Measurements from ENCODE around the gene KIF1A. TPM values are rescaled to one million over a fixed set of nuclear protein-coding genes. Genes with fewer than 3 reads are reported as not detected.

The KIF1A gene
- total RNA-seq, 1 donor from 2014 or later = 52.2 TPM

GRCh38 chr2:240745962-240746361, 74.1 kb downstream of the KIF1A start:
- Mint-ChIP-seq H3K9me3 (ENCODE audit: unreplicated experiment) (no peaks in the 10 kb centered on the region), H3K27ac (ENCODE audit: unreplicated experiment) (no peak overlapping the region), H3K36me3 (ENCODE audit: low read depth, unreplicated experiment) (peaks cover 10% of the 10 kb centered on the region), H3K4me3 (ENCODE audit: unreplicated experiment) (no peak overlapping the region), H3K27me3 (ENCODE audit: unreplicated experiment) (peaks cover 7% of the 10 kb centered on the region), H3K4me1 (ENCODE audit: unreplicated experiment) (no peaks in the 10 kb centered on the region)
- DNase-seq (ENCODE audit: low spot score) = no peak
- no peak for TF ChIP-seq CTCF (IDR thresholded peaks at IDR 0.05; ENCODE audit: unreplicated experiment)

GRCh38 chr2:240745456-240745855, 74.6 kb downstream of the KIF1A start:
- TF ChIP-seq CTCF (IDR thresholded peaks at IDR 0.05; ENCODE audit: unreplicated experiment) = no peak
- peaks cover 7% of the 10 kb centered on the region for H3K27me3 Mint-ChIP-seq (ENCODE audit: unreplicated experiment)
- no peak for DNase-seq (ENCODE audit: low spot score)
- no peaks in the 10 kb centered on the region for H3K9me3 Mint-ChIP-seq (ENCODE audit: unreplicated experiment)
- H3K36me3 Mint-ChIP-seq (ENCODE audit: low read depth, unreplicated experiment) = peaks cover 10% of the 10 kb centered on the region
- no peak overlapping the region for H3K4me3 Mint-ChIP-seq (ENCODE audit: unreplicated experiment)
- no peak overlapping the region for H3K27ac Mint-ChIP-seq (ENCODE audit: unreplicated experiment)
- no peaks in the 10 kb centered on the region for H3K4me1 Mint-ChIP-seq (ENCODE audit: unreplicated experiment)

- H3K9me3 Mint-ChIP-seq (ENCODE audit: unreplicated experiment) = no peaks in the 10 kb centered on the region
- no peak for DNase-seq (ENCODE audit: low spot score)
- peaks cover 7% of the 10 kb centered on the region for H3K27me3 Mint-ChIP-seq (ENCODE audit: unreplicated experiment)
- peaks cover 14% of the 10 kb centered on the region for H3K36me3 Mint-ChIP-seq (ENCODE audit: low read depth, unreplicated experiment)
- H3K27ac Mint-ChIP-seq (ENCODE audit: unreplicated experiment) = no peak overlapping the region
- no peaks in the 10 kb centered on the region for H3K4me1 Mint-ChIP-seq (ENCODE audit: unreplicated experiment)
- H3K4me3 Mint-ChIP-seq (ENCODE audit: unreplicated experiment) = no peak overlapping the region
- TF ChIP-seq CTCF (IDR thresholded peaks at IDR 0.05; ENCODE audit: unreplicated experiment) = no peak
Observed at GRCh38 chr2:240742602-240743095, 77.4 kb downstream of the KIF1A start.

GRCh38 chr2:240741091-240741490, 78.9 kb downstream of the KIF1A start:
- Mint-ChIP-seq H3K27ac (ENCODE audit: unreplicated experiment) (no peak overlapping the region), H3K9me3 (ENCODE audit: unreplicated experiment) (no peaks in the 10 kb centered on the region), H3K4me3 (ENCODE audit: unreplicated experiment) (no peak overlapping the region), H3K27me3 (ENCODE audit: unreplicated experiment) (peaks cover 6% of the 10 kb centered on the region), H3K36me3 (ENCODE audit: low read depth, unreplicated experiment) (peaks cover 14% of the 10 kb centered on the region), H3K4me1 (ENCODE audit: unreplicated experiment) (no peaks in the 10 kb centered on the region)
- no peak for TF ChIP-seq CTCF (IDR thresholded peaks at IDR 0.05; ENCODE audit: unreplicated experiment)
- DNase-seq (ENCODE audit: low spot score) = no peak

GRCh38 chr2:240739797-240740196, 80.2 kb downstream of the KIF1A start:
- H3K36me3 Mint-ChIP-seq (ENCODE audit: low read depth, unreplicated experiment) = peaks cover 14% of the 10 kb centered on the region
- H3K27ac Mint-ChIP-seq (ENCODE audit: unreplicated experiment) = no peak overlapping the region
- no peak overlapping the region for H3K4me3 Mint-ChIP-seq (ENCODE audit: unreplicated experiment)
- H3K27me3 Mint-ChIP-seq (ENCODE audit: unreplicated experiment) = peaks cover 6% of the 10 kb centered on the region
- H3K9me3 Mint-ChIP-seq (ENCODE audit: unreplicated experiment) = no peaks in the 10 kb centered on the region
- no peaks in the 10 kb centered on the region for H3K4me1 Mint-ChIP-seq (ENCODE audit: unreplicated experiment)
- no peak for TF ChIP-seq CTCF (IDR thresholded peaks at IDR 0.05; ENCODE audit: unreplicated experiment)
- no peak for DNase-seq (ENCODE audit: low spot score)

Data from endothelial cell (in vitro differentiated cells).